WTC11 (cell line): ENCODE measurements around the gene TPX2. TPM values are rescaled to one million over a fixed set of nuclear protein-coding genes. Genes with fewer than 3 reads are reported as not detected.

Source experiments
- total RNA-seq: library from RNA; stranded (reverse); gene quantifications from 3 replicates; pipeline ENCODE4 v1.2.3, GENCODE V29; 2021

Gene TPX2
- total RNA-seq, 1 experiment from 2014 or later, result 123 TPM

Other genes starting within 250 kb of the TPX2 start
- gene HM13, start 224.8 kb upstream of the TPX2 start, total RNA-seq, result 93.3 to 103 TPM (median 101 TPM) in 3 replicates
- 88.8 to 158 TPM (median 149 TPM) in 3 replicates for gene ID1, start 134.0 kb upstream of the TPX2 start, total RNA-seq
- gene COX4I2, start 101.4 kb upstream of the TPX2 start, total RNA-seq, result 0.44 TPM in 1 of 3 replicates, not detected in the others
- gene BCL2L1, start 16.4 kb upstream of the TPX2 start, total RNA-seq, result 52.9 to 62.0 TPM (median 53.9 TPM) in 3 replicates
- gene MYLK2, start 80.1 kb downstream of the TPX2 start, total RNA-seq, result 0.11 to 0.28 TPM in 2 of 3 replicates, not detected in the other
- not detected in 3 replicates for gene FOXS1, start 106.3 kb downstream of the TPX2 start, total RNA-seq
- 1.7 to 2.4 TPM (median 2.0 TPM) in 3 replicates for gene DUSP15, start 131.2 kb downstream of the TPX2 start, total RNA-seq
- 0.39 TPM in 1 of 3 replicates, not detected in the others for gene TTLL9, start 131.3 kb downstream of the TPX2 start, total RNA-seq
- 16.0 to 17.6 TPM (median 17.2 TPM) in 3 replicates for gene PDRG1, start 212.8 kb downstream of the TPX2 start, total RNA-seq
- 2.3 to 2.6 TPM (median 2.5 TPM) in 3 replicates for gene XKR7, start 228.9 kb downstream of the TPX2 start, total RNA-seq